Keratinocyte (primary cell): ENCODE results near the gene IRGQ. TPM values are rescaled to one million over a fixed set of nuclear protein-coding genes. Genes with fewer than 3 reads are reported as not detected.
A peak's percentile ranks its signal among the peaks of the same experiment; 100 is the strongest.

Source experiments
- DNase-seq: peaks from one replicate; pipeline ENCODE4 v3.0.0-alpha.2; 2011; ENCODE audit warnings: low read depth, missing footprints, low spot score
- FAIRE-seq: peaks from 2 replicates; lab custom pipeline; 2011; peaks lifted over from hg19 to GRCh38; lab: Jason Lieb, UNC
- H2AFZ ChIP-seq: 2 replicates; pipeline ENCODE4 v1.6.0; 2012; ENCODE audit warnings: low read length, control low read depth, inconsistent platforms; ENCODE audit not compliant: control insufficient read depth
- H3K27ac ChIP-seq: 2 replicates; pipeline ENCODE4 v1.5.1; 2011; ENCODE audit warnings: low read length; ENCODE audit not compliant: control insufficient read depth, insufficient read depth
- H3K27me3 ChIP-seq: 3 replicates; pipeline ENCODE4 v1.6.0; 2011; ENCODE audit warnings: low read length; ENCODE audit not compliant: control insufficient read depth, insufficient read depth; ENCODE audit errors: extremely low read depth
- H3K36me3 ChIP-seq, 2 experiments: 2 replicates in 1 of 2; 3 replicates in 1 of 2; pipeline ENCODE4 v1.5.1; 2011; ENCODE audit warnings: low read length in 2 of 2, mild to moderate bottlenecking in 1 of 2; ENCODE audit not compliant: control insufficient read depth in 2 of 2, insufficient read depth in 2 of 2; ENCODE audit errors: extremely low read depth in 1 of 2
- H3K4me1 ChIP-seq: 3 replicates; pipeline ENCODE4 v1.5.1; 2011; ENCODE audit warnings: low read length; ENCODE audit not compliant: control insufficient read depth, insufficient read depth; ENCODE audit errors: extremely low read depth
- H3K4me2 ChIP-seq: 3 replicates; pipeline ENCODE4 v1.6.0; 2011; ENCODE audit warnings: low read depth, low read length; ENCODE audit not compliant: control insufficient read depth, insufficient read depth; ENCODE audit errors: extremely low read depth
- H3K4me3 ChIP-seq, 3 experiments: fragments of 200-600 bp in 1 of 3; sonication (generic) in 1 of 3; 2 replicates in 2 of 3; 3 replicates in 1 of 3; pipeline ENCODE4 v1.5.1; 2011 to 2016; ENCODE audit warnings: low read length in 3 of 3, mild to moderate bottlenecking in 3 of 3, control low read depth in 2 of 3, inconsistent platforms in 1 of 3, low read depth in 1 of 3, mixed read lengths in 1 of 3, mixed run types in 1 of 3, moderate library complexity in 1 of 3; ENCODE audit not compliant: control insufficient read depth in 2 of 3, insufficient read depth in 2 of 3; ENCODE audit errors: extremely low read depth in 1 of 3
- H3K79me2 ChIP-seq: 2 replicates; pipeline ENCODE4 v1.6.0; 2012; ENCODE audit warnings: low read length; ENCODE audit not compliant: control insufficient read depth, insufficient read depth
- H3K9ac ChIP-seq: 3 replicates; pipeline ENCODE4 v1.6.0; 2011; ENCODE audit warnings: low read length; ENCODE audit not compliant: control insufficient read depth, insufficient read depth; ENCODE audit errors: extremely low read depth
- H3K9me1 ChIP-seq: 3 replicates; pipeline ENCODE4 v1.6.0; 2011; ENCODE audit warnings: low read length; ENCODE audit not compliant: control insufficient read depth, insufficient read depth; ENCODE audit errors: extremely low read depth
- H3K9me3 ChIP-seq: 2 replicates; pipeline ENCODE4 v1.5.1; 2012; ENCODE audit warnings: low read depth, low read length; ENCODE audit not compliant: control insufficient read depth
- H4K20me1 ChIP-seq: 3 replicates; pipeline ENCODE4 v1.6.0; 2011; ENCODE audit warnings: low read length; ENCODE audit not compliant: control insufficient read depth, insufficient read depth; ENCODE audit errors: extremely low read depth
- EZH2 ChIP-seq: IDR thresholded peaks from one replicate; pipeline ENCODE4 v1.6.1; 2012; ENCODE audit warnings: inconsistent platforms, mild to moderate bottlenecking, low read length, moderate library complexity
- dilution Hi-C: fragments of 300-500 bp; cut with MboI; formaldehyde crosslinking; loops from one replicate; pipeline ENCODE4 v1.7.0; 2020; ENCODE audit warnings: low sequenced_read_pairs; ENCODE audit not compliant: extremely low pct_ligation_motif_present
- polyA plus RNA-seq, 5 experiments: library from polyadenylated mRNA; depleted of rRNA in 3 of 5; stranded (reverse) in 3 of 5; stranded (forward) in 1 of 5; unstranded in 1 of 5; fragments of >200 nt; gene quantifications; 1 replicate in 1 of 5; 2 replicates in 3 of 5; 3 replicates in 1 of 5; pipeline versions ENCODE4 v1.2.1 to v1.2.3, GENCODE V29; 2011 to 2012; ENCODE audit warnings: missing spikeins in 2 of 5, low read depth in 1 of 5, low replicate concordance in 1 of 5
- TF ChIP-seq, protein P1 (sequence below), 3 experiments: IDR thresholded peaks in 1 of 3; conservative IDR thresholded peaks in 1 of 3; optimal IDR thresholded peaks in 1 of 3; 2 replicates in 2 of 3; 3 replicates in 1 of 3; pipeline versions ENCODE3 to v1.5.1; 2011; ENCODE audit warnings: low read length in 3 of 3, mild to moderate bottlenecking in 3 of 3, moderate library complexity in 2 of 3, control low read depth in 1 of 3, inconsistent platforms in 1 of 3; ENCODE audit not compliant: insufficient read depth in 2 of 3; ENCODE audit errors: extremely low read depth in 1 of 3

IRGQ gene
- polyA plus RNA-seq, 1 donor (not counting 4 experiments of a cell fraction or from before 2014, with no cell fraction given) = 12.9 TPM

DNA sequence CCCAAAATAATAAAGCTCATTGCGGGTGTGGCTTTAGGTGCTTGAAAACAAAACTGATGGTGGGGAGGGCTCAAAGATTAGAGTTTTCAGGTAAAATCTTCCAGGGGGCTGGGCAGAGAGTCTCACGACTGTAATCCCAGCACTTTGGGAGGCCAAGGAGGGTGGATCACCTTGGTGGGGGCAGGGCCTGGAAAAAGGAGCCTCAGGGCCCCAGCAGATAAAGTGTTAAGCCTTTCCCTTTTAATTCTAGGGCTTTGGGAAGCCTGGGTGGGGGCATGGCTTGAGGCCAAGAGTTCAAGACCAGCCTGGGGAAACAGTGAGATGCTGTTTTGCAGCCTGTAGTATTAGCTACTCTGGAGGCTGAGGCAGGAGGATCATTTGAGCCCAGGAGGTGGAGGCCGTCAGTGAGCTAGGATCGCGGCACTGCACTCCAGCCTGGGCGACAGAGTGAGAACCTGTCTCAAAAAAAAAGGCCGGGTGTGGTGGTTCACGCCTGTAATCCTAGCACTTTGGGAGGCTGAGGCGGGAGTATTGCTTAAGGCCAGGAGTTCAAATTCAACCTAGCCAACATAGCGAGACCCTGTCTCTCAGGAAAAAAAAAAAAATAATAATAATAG, 1.7 kb downstream of the IRGQ start:
- H2AFZ ChIP-seq = no peak overlapping the region
- no peak overlapping the region for H3K27ac ChIP-seq
- peak overlapping the region; percentile 85 for H3K4me2 ChIP-seq
- DNase-seq = no peak
- H3K9me3 ChIP-seq = no peaks in the 10 kb centered on the region
- peaks cover 66% of the 10 kb centered on the region for H3K79me2 ChIP-seq
- H3K4me1 ChIP-seq = peaks cover 24% of the 10 kb centered on the region
- peaks cover 13 to 40% of the 10 kb centered on the region in 2 experiments for H3K36me3 ChIP-seq
- no peaks in the 10 kb centered on the region for H3K27me3 ChIP-seq
- H3K4me3 ChIP-seq = peak overlapping the region; percentile 70 to 96 (median 96)
- no peak for FAIRE-seq
- peaks cover 5% of the 10 kb centered on the region for H4K20me1 ChIP-seq
- dilution Hi-C loops = no loop called here
- peak overlapping the region; percentile 99 for H3K9ac ChIP-seq
- no peaks in the 10 kb centered on the region for H3K9me1 ChIP-seq
- TF ChIP-seq EZH2 = no peak
- TF ChIP-seq, protein P1, sequence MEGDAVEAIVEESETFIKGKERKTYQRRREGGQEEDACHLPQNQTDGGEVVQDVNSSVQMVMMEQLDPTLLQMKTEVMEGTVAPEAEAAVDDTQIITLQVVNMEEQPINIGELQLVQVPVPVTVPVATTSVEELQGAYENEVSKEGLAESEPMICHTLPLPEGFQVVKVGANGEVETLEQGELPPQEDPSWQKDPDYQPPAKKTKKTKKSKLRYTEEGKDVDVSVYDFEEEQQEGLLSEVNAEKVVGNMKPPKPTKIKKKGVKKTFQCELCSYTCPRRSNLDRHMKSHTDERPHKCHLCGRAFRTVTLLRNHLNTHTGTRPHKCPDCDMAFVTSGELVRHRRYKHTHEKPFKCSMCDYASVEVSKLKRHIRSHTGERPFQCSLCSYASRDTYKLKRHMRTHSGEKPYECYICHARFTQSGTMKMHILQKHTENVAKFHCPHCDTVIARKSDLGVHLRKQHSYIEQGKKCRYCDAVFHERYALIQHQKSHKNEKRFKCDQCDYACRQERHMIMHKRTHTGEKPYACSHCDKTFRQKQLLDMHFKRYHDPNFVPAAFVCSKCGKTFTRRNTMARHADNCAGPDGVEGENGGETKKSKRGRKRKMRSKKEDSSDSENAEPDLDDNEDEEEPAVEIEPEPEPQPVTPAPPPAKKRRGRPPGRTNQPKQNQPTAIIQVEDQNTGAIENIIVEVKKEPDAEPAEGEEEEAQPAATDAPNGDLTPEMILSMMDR (optimal IDR thresholded peaks at IDR 0.05 in 1 of 3, IDR thresholded peaks at IDR 0.05 in 1 of 3, conservative IDR thresholded peaks at IDR 0.05 in 1 of 3; ENCODE audit: extremely low read depth in 1 of 3, insufficient read depth in 2 of 3, low read length in 3 of 3) = no peak

DNA sequence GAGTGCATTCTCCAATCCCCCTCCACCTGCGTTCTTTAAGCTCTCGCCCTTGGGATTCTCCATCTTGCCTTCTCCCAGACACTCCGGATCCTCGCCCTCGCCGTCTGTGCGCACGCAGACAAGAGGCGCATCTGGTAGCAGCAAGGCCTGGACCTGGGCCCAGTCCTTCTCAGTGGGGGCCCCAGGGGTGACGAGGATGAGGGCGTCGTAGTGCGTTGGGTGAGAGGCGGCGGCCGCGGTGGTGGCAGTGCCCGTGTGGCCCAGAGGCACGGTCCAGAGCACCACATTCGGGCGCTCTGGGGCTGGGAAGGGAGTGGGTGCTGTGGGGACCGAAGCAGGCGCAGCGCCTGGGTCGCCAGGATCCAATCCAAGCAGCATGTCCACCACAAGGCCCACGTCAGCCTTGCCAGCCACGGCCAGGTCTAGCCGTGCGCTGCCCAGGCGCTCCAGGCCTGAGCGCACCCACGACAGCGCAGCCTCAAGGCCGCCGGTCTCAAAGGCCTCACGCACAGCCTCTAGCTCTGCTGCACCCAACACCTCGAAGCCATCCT, 3.1 kb downstream of the IRGQ start:
- Histone ChIP-seq H4K20me1 (peaks cover 5% of the 10 kb centered on the region), H3K9me1 (no peaks in the 10 kb centered on the region), H3K27me3 (no peaks in the 10 kb centered on the region), H2AFZ (no peak overlapping the region), H3K4me2 (no peak overlapping the region), H3K9me3 (no peaks in the 10 kb centered on the region), H3K9ac (no peak overlapping the region), H3K27ac (no peak overlapping the region), H3K4me1 (peaks cover 20% of the 10 kb centered on the region), H3K4me3 (no peak overlapping the region), H3K79me2 (peaks cover 55% of the 10 kb centered on the region), H3K36me3 (peaks cover 12 to 38% of the 10 kb centered on the region in 2 experiments)
- no peak for DNase-seq
- TF ChIP-seq, protein P1 (optimal IDR thresholded peaks at IDR 0.05 in 1 of 3, IDR thresholded peaks at IDR 0.05 in 1 of 3, conservative IDR thresholded peaks at IDR 0.05 in 1 of 3; ENCODE audit: extremely low read depth in 1 of 3, insufficient read depth in 2 of 3, low read length in 3 of 3) = no peak
- TF ChIP-seq EZH2 = no peak
- dilution Hi-C loops = no loop called here
- FAIRE-seq = no peak
